IMR-90 (cell line): ENCODE data around the gene PDK1. TPM values are rescaled to one million over a fixed set of nuclear protein-coding genes. Genes with fewer than 3 reads are reported as not detected.
A peak's percentile ranks its signal among the peaks of the same experiment; 100 is the strongest.

Experiments
- ATAC-seq: fragments of 200-7000 bp; cut with Tn5 transposase; 2 replicates; pipeline ENCODE4 v1.9.1; 2020; ENCODE audit warnings: low read depth, mild to moderate bottlenecking, moderate library complexity
- BruUV-seq: library from RNA; stranded (reverse); fragments of 400-500 nt; replicated peaks from 2 replicates; lab custom pipeline; 2021; lab: Mats Ljungman, UMichigan
- CTCF ChIA-PET: fragments of 300-600 bp; formaldehyde crosslinking; extraction: SDS; loops from one replicate; lab custom pipeline; 2021; ENCODE audit warnings: antibody characterized with exemption; lab: Yijun Ruan, JAX
- POLR2A ChIA-PET: fragments of 300-600 bp; sonication (Branson Sonifier 250); formaldehyde crosslinking; loops from one replicate; lab custom pipeline; 2022; ENCODE audit warnings: antibody characterized with exemption; ENCODE audit not compliant: unreplicated experiment; lab: Charles Lee
- DNase-seq: peaks from one replicate; pipeline ENCODE4 v3.0.0; 2013
- H2AFZ ChIP-seq: replicated peaks from 2 replicates; pipeline ENCODE3; 2013; ENCODE audit warnings: low read length, mild to moderate bottlenecking; ENCODE audit not compliant: poor library complexity
- H2AK5ac ChIP-seq: 2 replicates; pipeline ENCODE4 v1.6.1; 2013; ENCODE audit warnings: low read depth, low read length, inconsistent platforms
- H2AK9ac ChIP-seq: replicated peaks from 2 replicates; pipeline ENCODE3; 2013; ENCODE audit warnings: mild to moderate bottlenecking, low read depth, low read length, moderate library complexity; ENCODE audit not compliant: poor library complexity
- H2BK120ac ChIP-seq: 2 replicates; pipeline ENCODE4 v1.6.1; 2013; ENCODE audit warnings: low read depth, low read length, inconsistent platforms
- H2BK15ac ChIP-seq: 3 replicates; pipeline ENCODE4 v1.6.1; 2013; ENCODE audit warnings: low read depth, low read length, inconsistent platforms
- H2BK20ac ChIP-seq: 2 replicates; pipeline ENCODE4 v1.6.1; 2013; ENCODE audit warnings: low read depth, mild to moderate bottlenecking, inconsistent platforms, low read length, moderate library complexity
- H2BK5ac ChIP-seq: 2 replicates; pipeline ENCODE4 v1.6.1; 2013; ENCODE audit warnings: mild to moderate bottlenecking, low read depth, low read length, inconsistent platforms; ENCODE audit not compliant: poor library complexity, severe bottlenecking
- H3K14ac ChIP-seq: replicated peaks from 2 replicates; pipeline ENCODE4 v1.6.1; 2013; ENCODE audit warnings: low read depth, low read length, inconsistent platforms
- H3K18ac ChIP-seq: 2 replicates; pipeline ENCODE4 v1.6.1; 2013; ENCODE audit warnings: low read depth, low read length, control low read depth
- H3K23ac ChIP-seq: 2 replicates; pipeline ENCODE4 v1.6.1; 2013; ENCODE audit warnings: low read depth, low read length, inconsistent platforms
- H3K27ac ChIP-seq: 2 replicates; pipeline ENCODE4 v1.5.1; 2013; ENCODE audit warnings: mild to moderate bottlenecking, control low read depth, low read length; ENCODE audit not compliant: insufficient read depth
- H3K27me3 ChIP-seq: 2 replicates; pipeline ENCODE4 v1.6.1; 2013; ENCODE audit warnings: low read length; ENCODE audit not compliant: control insufficient read depth, insufficient read depth
- H3K36me3 ChIP-seq: 2 replicates; pipeline ENCODE4 v1.6.1; 2013; ENCODE audit warnings: low read length, mixed read lengths; ENCODE audit not compliant: control insufficient read depth, insufficient read depth
- H3K4ac ChIP-seq: 2 replicates; pipeline ENCODE4 v1.6.1; 2013; ENCODE audit warnings: low read depth, low read length, inconsistent platforms
- H3K4me1 ChIP-seq: 2 replicates; pipeline ENCODE4 v1.6.1; 2013; ENCODE audit warnings: low read length, mixed read lengths; ENCODE audit not compliant: control insufficient read depth, insufficient read depth
- H3K4me2 ChIP-seq: 2 replicates; pipeline ENCODE4 v1.6.1; 2013; ENCODE audit warnings: low read depth, mild to moderate bottlenecking, control low read depth, low read length, moderate library complexity
- H3K4me3 ChIP-seq: 2 replicates; pipeline ENCODE4 v1.5.1; 2013; ENCODE audit warnings: low read depth, mild to moderate bottlenecking, control low read depth, low read length, moderate library complexity; ENCODE audit not compliant: insufficient read depth
- H3K56ac ChIP-seq: 2 replicates; pipeline ENCODE4 v1.6.1; 2013; ENCODE audit warnings: low read length, inconsistent platforms; ENCODE audit not compliant: insufficient read depth; ENCODE audit errors: extremely low read depth
- H3K79me1 ChIP-seq, 2 experiments: 2 replicates each; pipeline ENCODE4 v1.6.1; 2013; ENCODE audit warnings: low read length in 2 of 2, inconsistent platforms in 1 of 2, low read depth in 1 of 2
- H3K9ac ChIP-seq: 2 replicates; pipeline ENCODE4 v1.6.1; 2013; ENCODE audit warnings: low read depth, low read length, control low read depth
- H3K9me1 ChIP-seq: 2 replicates; pipeline ENCODE4 v1.6.1; 2013; ENCODE audit warnings: low read length, inconsistent platforms; ENCODE audit not compliant: insufficient read depth
- H3K9me3 ChIP-seq: 2 replicates; pipeline ENCODE4 v1.6.1; 2013; ENCODE audit warnings: low read length; ENCODE audit not compliant: control insufficient read depth, insufficient read depth
- H4K20me1 ChIP-seq: 2 replicates; pipeline ENCODE4 v1.6.1; 2013; ENCODE audit warnings: low read length, inconsistent platforms; ENCODE audit not compliant: insufficient read depth
- H4K5ac ChIP-seq: 2 replicates; pipeline ENCODE4 v1.6.1; 2013; ENCODE audit warnings: mild to moderate bottlenecking, low read depth, low read length, control low read depth
- H4K8ac ChIP-seq, 2 experiments: 2 replicates each; pipeline ENCODE4 v1.6.1; 2013; ENCODE audit warnings: low read depth in 2 of 2, low read length in 2 of 2, control low read depth in 1 of 2, inconsistent platforms in 1 of 2
- H4K91ac ChIP-seq: 2 replicates; pipeline ENCODE4 v1.6.1; 2013; ENCODE audit warnings: low read depth, low read length, inconsistent platforms; ENCODE audit not compliant: insufficient read depth
- BHLHE40 ChIP-seq: fragments of 150-350 bp; IDR thresholded peaks from 2 replicates; pipeline ENCODE4 v1.6.1; 2016; ENCODE audit warnings: mild to moderate bottlenecking, low read depth, low read length
- CHD1 ChIP-seq: IDR thresholded peaks from 2 replicates; pipeline ENCODE4 v1.6.1; 2012; ENCODE audit warnings: low read depth, low read length, improper control_type of control experiment
- MAFK ChIP-seq: IDR thresholded peaks from 2 replicates; pipeline ENCODE4 v1.6.1; 2012; ENCODE audit warnings: low read depth, low read length, improper control_type of control experiment
- POLR2A ChIP-seq: IDR thresholded peaks from 2 replicates; pipeline ENCODE4 v1.6.1; 2012; ENCODE audit warnings: mild to moderate bottlenecking, low read depth, low read length
- RAD21 ChIP-seq: IDR thresholded peaks from 2 replicates; pipeline ENCODE4 v1.6.1; 2012; ENCODE audit warnings: low read length, improper control_type of control experiment
- RCOR1 ChIP-seq: IDR thresholded peaks from 2 replicates; pipeline ENCODE4 v1.6.1; 2012; ENCODE audit warnings: mild to moderate bottlenecking, low read length, improper control_type of control experiment; ENCODE audit not compliant: insufficient replicate concordance
- RFX5 ChIP-seq: IDR thresholded peaks from 2 replicates; pipeline ENCODE4 v1.8.0; 2012; ENCODE audit warnings: low read depth, mild to moderate bottlenecking, low read length, moderate library complexity
- SMC3 ChIP-seq: fragments of 150-350 bp; IDR thresholded peaks from 2 replicates; pipeline ENCODE4 v1.6.1; 2016; ENCODE audit warnings: low read depth, mild to moderate bottlenecking, antibody characterized with exemption, low read length, moderate library complexity
- WGBS, 2 experiments: methylation state at CpG; one replicate each; pipeline versions ENCODE4 v1.1.5 to v1.1.7; 2013; ENCODE audit warnings: missing lambda C conversion rate in 2 of 2; ENCODE audit not compliant: insufficient read length in 1 of 2; ENCODE audit errors: extremely low coverage in 2 of 2; 5-methylcytosine and 5-hydroxymethylcytosine counted together
- dilution Hi-C: fragments of 300-500 bp; cut with HindIII; formaldehyde crosslinking; loops from one replicate; pipeline ENCODE4 v1.14.3; 2018; ENCODE audit warnings: low sequenced_read_pairs; ENCODE audit not compliant: unreplicated experiment
- in situ Hi-C: fragments of 300-500 bp; cut with MboI; formaldehyde crosslinking; loops from 3 replicates; pipeline ENCODE4 v1.14.3; 2019; ENCODE audit warnings: low sequenced_read_pairs, inconsistent platforms, mixed read lengths
- intact Hi-C: fragments of 100-400 bp; cut with micrococcal nuclease; formaldehyde crosslinking; loops from 2 replicates; pipeline ENCODE4 v1.10.0; 2022
- polyA plus RNA-seq, 3 experiments: library from polyadenylated mRNA; depleted of rRNA; stranded (reverse); fragments of >200 nt; gene quantifications; 2 replicates each; pipeline ENCODE4 v1.2.3, GENCODE V29; 2012; ENCODE audit warnings: low replicate concordance in 1 of 3
- total RNA-seq: library from RNA; depleted of rRNA; stranded (reverse); fragments of >200 nt; gene quantifications from 2 replicates; pipeline ENCODE4 v1.2.3, GENCODE V29; 2012

The PDK1 gene
- total and polyA plus RNA-seq, 2 of the 4 experiments (the other 2 are of a cell fraction), result 38.1 to 85.9 TPM

- Histone ChIP-seq H3K27ac (peak overlapping the region; percentile 78), H3K23ac (peak overlapping the region; percentile 88)
Measured at GRCh38 chr2:172642301-172643020, 86.6 kb downstream of the PDK1 start.

More at GRCh38 chr2:172642301-172643020, 86.6 kb downstream of the PDK1 start:
- Histone ChIP-seq H3K4me1 (peaks cover 44% of the 10 kb centered on the region), H4K20me1 (no peaks in the 10 kb centered on the region), H3K4me2 (no peak overlapping the region; the same call in 1 of the 2 replicates), H3K36me3 (no peaks in the 10 kb centered on the region), H3K9me1 (peaks cover 34% of the 10 kb centered on the region), H3K9ac (no peak overlapping the region; the same call in 1 of the 2 replicates), H4K5ac (peak overlapping the region; percentile 90), H2BK20ac (peak overlapping the region; percentile 98), H2BK15ac (peak overlapping the region; percentile 9; the same call in 2 of the 3 replicates), H3K79me1 (peaks cover 8 to 28% of the 10 kb centered on the region in 2 experiments; a peak in 2 of 4 replicates), H3K18ac (peak overlapping the region; percentile 92), H3K14ac (peak overlapping the region; percentile 98), H4K91ac (peak overlapping the region; percentile 98), H2AFZ (peak overlapping the region; percentile 45), H2AK9ac (peak overlapping the region; percentile 84), H4K8ac (peak overlapping the region; percentile 93 to 97), H2BK5ac (peak overlapping the region; percentile 97), H3K4me3 (no peak overlapping the region), H3K27me3 (no peaks in the 10 kb centered on the region), H3K4ac (peak overlapping the region; percentile 99), H3K56ac (peak overlapping the region; percentile 73; the same call in 1 of the 2 replicates), H2AK5ac (peak overlapping the region; percentile 98), H2BK120ac (peak overlapping the region; percentile 99), H3K9me3 (no peaks in the 10 kb centered on the region)
- ATAC-seq (no peak), DNase-seq (no peak)
- dilution Hi-C loops (no loop called here), in situ Hi-C loops (no loop called here), intact Hi-C loops (no loop called here)
- BruUV-seq, result no TSS peak
- CTCF ChIA-PET, result no interaction called here
- no CpG with 5 or more reads among the region's 6 CpGs for WGBS, 2 experiments
- TF ChIP-seq POLR2A (no peak), RFX5 (no peak), BHLHE40 (no peak), RAD21 (no peak), MAFK (no peak), SMC3 (no peak), RCOR1 (no peak), CHD1 (no peak)
- POLR2A ChIA-PET, result interaction anchor here (0.6 kb wide), 1 partner anchor 69 kb away, joined by 6 read pairs; no protein-coding TSS in a partner anchor
